Testis (tissue), 2 donors: ENCODE measurements around the gene MKRN1.

Experiments
- POLR2A ChIP-seq: fragments of 450-650 bp; IDR thresholded peaks from one replicate; pipeline ENCODE4 v1.6.1; 2017; ENCODE audit warnings: antibody characterized with exemption, mild to moderate bottlenecking, moderate library complexity
- TF ChIP-seq, protein P1 (sequence below), 3 experiments: fragments of 450-650 bp in 2 of 3; fragments of 200-600 bp in 1 of 3; sonication (generic) in 1 of 3; IDR thresholded peaks; one replicate each; pipeline ENCODE4 v1.5.1; 2016 to 2019; ENCODE audit warnings: antibody characterized with exemption in 3 of 3, mild to moderate bottlenecking in 2 of 3, moderate library complexity in 1 of 3

DNA sequence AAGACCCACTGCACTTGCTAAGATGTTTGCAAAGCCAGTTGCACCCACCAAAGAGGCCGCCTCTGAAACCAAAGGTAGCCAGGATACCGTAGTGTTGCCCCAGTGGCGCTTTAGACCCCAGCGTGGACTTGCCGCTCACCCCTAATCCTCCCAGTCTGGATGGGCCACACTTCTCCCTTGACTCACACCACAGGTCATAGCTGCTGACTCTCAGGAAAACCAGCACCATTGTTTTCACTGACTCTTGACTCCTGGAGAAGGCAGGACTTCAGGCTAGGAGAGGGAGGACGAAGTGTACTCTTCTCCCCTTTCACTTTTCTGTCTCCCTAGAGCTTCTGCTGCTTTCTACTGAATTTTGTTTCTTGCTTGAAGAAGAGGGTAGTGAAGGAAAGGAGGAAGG lies 53.2 kb downstream of the MKRN1 start:
- no peak for TF ChIP-seq POLR2A
- TF ChIP-seq, protein P1, sequence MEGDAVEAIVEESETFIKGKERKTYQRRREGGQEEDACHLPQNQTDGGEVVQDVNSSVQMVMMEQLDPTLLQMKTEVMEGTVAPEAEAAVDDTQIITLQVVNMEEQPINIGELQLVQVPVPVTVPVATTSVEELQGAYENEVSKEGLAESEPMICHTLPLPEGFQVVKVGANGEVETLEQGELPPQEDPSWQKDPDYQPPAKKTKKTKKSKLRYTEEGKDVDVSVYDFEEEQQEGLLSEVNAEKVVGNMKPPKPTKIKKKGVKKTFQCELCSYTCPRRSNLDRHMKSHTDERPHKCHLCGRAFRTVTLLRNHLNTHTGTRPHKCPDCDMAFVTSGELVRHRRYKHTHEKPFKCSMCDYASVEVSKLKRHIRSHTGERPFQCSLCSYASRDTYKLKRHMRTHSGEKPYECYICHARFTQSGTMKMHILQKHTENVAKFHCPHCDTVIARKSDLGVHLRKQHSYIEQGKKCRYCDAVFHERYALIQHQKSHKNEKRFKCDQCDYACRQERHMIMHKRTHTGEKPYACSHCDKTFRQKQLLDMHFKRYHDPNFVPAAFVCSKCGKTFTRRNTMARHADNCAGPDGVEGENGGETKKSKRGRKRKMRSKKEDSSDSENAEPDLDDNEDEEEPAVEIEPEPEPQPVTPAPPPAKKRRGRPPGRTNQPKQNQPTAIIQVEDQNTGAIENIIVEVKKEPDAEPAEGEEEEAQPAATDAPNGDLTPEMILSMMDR (IDR thresholded peaks at IDR 0.05), result no peak
